Measurements from ENCODE around the gene NACC2. TPM values are rescaled to one million over a fixed set of nuclear protein-coding genes. Genes with fewer than 3 reads are reported as not detected.

Gene NACC2
- total and polyA plus RNA-seq, 2 of the 8 experiments (the other 6 are each of a cell fraction or from before 2014, with no cell fraction given), result 8.3 to 14.0 TPM

- no peak for TF ChIP-seq CTCF (IDR thresholded peaks at IDR 0.05; ENCODE audit: control extremely low read depth in 1 of 3, insufficient read depth in 1 of 3, low read depth in 1 of 3, low read length in 3 of 3)
- TF ChIP-seq, protein P1, sequence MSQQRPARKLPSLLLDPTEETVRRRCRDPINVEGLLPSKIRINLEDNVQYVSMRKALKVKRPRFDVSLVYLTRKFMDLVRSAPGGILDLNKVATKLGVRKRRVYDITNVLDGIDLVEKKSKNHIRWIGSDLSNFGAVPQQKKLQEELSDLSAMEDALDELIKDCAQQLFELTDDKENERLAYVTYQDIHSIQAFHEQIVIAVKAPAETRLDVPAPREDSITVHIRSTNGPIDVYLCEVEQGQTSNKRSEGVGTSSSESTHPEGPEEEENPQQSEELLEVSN (IDR thresholded peaks at IDR 0.05), result no peak
- TF ChIP-seq FOSL1 (IDR thresholded peaks at IDR 0.05; ENCODE audit: insufficient read depth, low read depth, low read length), result no peak
- no peak for TF ChIP-seq EGR1 (IDR thresholded peaks at IDR 0.05; ENCODE audit: borderline replicate concordance, low read depth, low read length)
- TF ChIP-seq CHD2 (IDR thresholded peaks at IDR 0.05; ENCODE audit: low read length), result no peak
- no peak for TF ChIP-seq GABPA (IDR thresholded peaks at IDR 0.05; ENCODE audit: borderline replicate concordance, insufficient read depth, low read length)
- no peak for TF ChIP-seq SAP30 (IDR thresholded peaks at IDR 0.05; ENCODE audit: insufficient read depth, insufficient replicate concordance, low read length)
- TF ChIP-seq KDM1A (IDR thresholded peaks at IDR 0.05; ENCODE audit: borderline replicate concordance, low read length), result no peak
- no peak for TF ChIP-seq BCL11A (IDR thresholded peaks at IDR 0.05; ENCODE audit: low read depth in 2 of 2, low read length in 2 of 2)
These were observed 133.0 kb downstream of the NACC2 start (continued) for GRCh38 chr9:135961811-135962695.
